Sigmoid colon (tissue), 7 donors: ENCODE results near the gene WNT3A. TPM values are rescaled to one million over a fixed set of nuclear protein-coding genes. Genes with fewer than 3 reads are reported as not detected.
A peak's percentile ranks its signal among the peaks of the same experiment; 100 is the strongest.

ENCODE experiments used
- DNase-seq: peaks from one replicate; pipeline ENCODE4 v3.0.0-alpha.2; 2019
- H3K27ac ChIP-seq, 4 donors: fragments of 200-600 bp; sonication (generic); one replicate each; pipeline ENCODE4 v1.5.1; 2016 to 2019; ENCODE audit warnings: mild to moderate bottlenecking in 1 of 4
- H3K27me3 ChIP-seq, 3 donors: fragments of 200-600 bp; sonication (generic); one replicate each; pipeline ENCODE4 v1.5.1; 2019; ENCODE audit warnings: mild to moderate bottlenecking in 1 of 3
- H3K36me3 ChIP-seq, 4 donors: fragments of 200-600 bp; sonication (generic); one replicate each; pipeline ENCODE4 v1.5.1; 2016 to 2019
- H3K4me1 ChIP-seq, 4 donors: fragments of 200-600 bp; sonication (generic); one replicate each; pipeline ENCODE4 v1.5.1; 2017 to 2019
- H3K4me3 ChIP-seq, 4 donors: fragments of 200-600 bp; sonication (generic); one replicate each; pipeline ENCODE4 v1.5.1; 2017 to 2019; ENCODE audit warnings: mild to moderate bottlenecking in 2 of 4, moderate library complexity in 1 of 4
- H3K9me3 ChIP-seq, 4 donors: fragments of 200-600 bp in 3 of 4; sonication (generic) in 3 of 4; one replicate each; pipeline versions ENCODE4 v1.5.1 to v1.6.1; 2013 to 2019
- CTCF ChIP-seq, 4 experiments: fragments of 450-650 bp in 3 of 4; fragments of 200-600 bp in 1 of 4; IDR thresholded peaks; one replicate each; pipeline ENCODE4 v1.5.1; 2016 to 2019; ENCODE audit warnings: antibody characterized with exemption in 4 of 4, mild to moderate bottlenecking in 3 of 4, moderate library complexity in 2 of 4
- EP300 ChIP-seq, 4 donors: sonication (generic); formaldehyde crosslinking; IDR thresholded peaks; one replicate each; pipeline ENCODE4 v1.6.1; 2017; ENCODE audit warnings: antibody characterized with exemption in 4 of 4
- POLR2A ChIP-seq, 2 donors: fragments of 450-650 bp; IDR thresholded peaks; one replicate each; pipeline ENCODE4 v1.6.1; 2016; ENCODE audit warnings: antibody characterized with exemption in 2 of 2, mild to moderate bottlenecking in 2 of 2, moderate library complexity in 2 of 2
- POLR2AphosphoS5 ChIP-seq, 4 donors: sonication (generic); formaldehyde crosslinking; IDR thresholded peaks; one replicate each; pipeline ENCODE4 v1.6.1; 2017; ENCODE audit warnings: antibody characterized with exemption in 4 of 4
- WGBS, 2 donors: extraction: QIAGEN DNeasy Blood & Tissue Kit; methylation state at CpG; one replicate each; pipeline ENCODE4 v1.1.7; 2013; 5-methylcytosine and 5-hydroxymethylcytosine counted together
- intact Hi-C: fragments of 100-400 bp; cut with DNase I; formaldehyde crosslinking; loops from one replicate; pipeline ENCODE4 v1.15.1; 2023
- polyA plus RNA-seq, 3 donors: library from polyadenylated mRNA; stranded (reverse); fragments of 200-250 nt; gene quantifications; one replicate each; pipeline ENCODE4 v1.2.3, GENCODE V29; 2013
- total RNA-seq, 4 donors: library from RNA; depleted of rRNA; stranded (reverse); fragments of >200 nt; gene quantifications; one replicate each; pipeline ENCODE4 v1.1.0, GENCODE V29; 2016
- donor health status: healthy with polysubstance abuse.
- donor health status: Bipolar disorder and iron deficiency.
- donor health status: healthy.

The WNT3A gene
- total and polyA plus RNA-seq, 7 donors: 0.01 TPM; not detected in 6

- Histone ChIP-seq H3K36me3 (peaks cover 0 to 25% (median 12%) of the 10 kb centered on the region in 4 donors), H3K27ac (no peak overlapping the region), H3K27me3 (no peaks in the 10 kb centered on the region), H3K9me3 (no peaks in the 10 kb centered on the region), H3K4me3 (no peak overlapping the region), H3K4me1 (peaks cover 0 to 54% (median 45%) of the 10 kb centered on the region in 4 donors)
- intact Hi-C loops: no loop called here
- 92 to 94% methylated on average over 9 of the region's 9 CpGs for WGBS, 2 donors
- DNase-seq: no peak
- TF ChIP-seq POLR2A (IDR thresholded peaks at IDR 0.05) (no peak), EP300 (IDR thresholded peaks at IDR 0.05) (no peak), CTCF (IDR thresholded peaks at IDR 0.05) (no peak), POLR2AphosphoS5 (IDR thresholded peaks at IDR 0.05) (no peak)
Observed at GRCh38 chr1:228106800-228107054, 99.9 kb downstream of the WNT3A start.

DNA sequence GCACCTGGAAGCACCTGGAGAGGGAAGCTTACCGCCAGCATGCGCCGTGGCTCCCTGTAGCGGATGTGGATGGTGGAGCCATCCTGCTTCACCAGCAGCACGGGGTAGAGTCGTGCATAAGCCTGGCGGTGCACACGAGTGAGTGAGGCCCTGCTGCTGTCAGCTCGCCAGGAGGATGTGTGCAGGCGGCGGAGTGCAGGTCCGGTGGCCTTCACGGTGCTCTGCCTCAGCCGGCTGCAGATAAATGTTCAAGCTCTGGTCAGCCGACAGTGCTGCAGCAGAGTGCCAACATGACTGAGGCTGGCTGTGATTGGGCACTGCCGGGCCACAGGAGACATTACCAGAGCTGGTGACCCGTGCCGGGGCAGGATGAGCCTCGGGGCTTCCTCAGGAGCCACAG, 100.8 kb downstream of the WNT3A start:
- Histone ChIP-seq H3K36me3 (peaks cover 0 to 25% (median 12%) of the 10 kb centered on the region in 4 donors), H3K4me3 (no peak overlapping the region), H3K9me3 (no peaks in the 10 kb centered on the region), H3K27ac (peak overlapping the region in 1 of 4 donors; percentile 89), H3K4me1 (peaks cover 0 to 45% (median 37%) of the 10 kb centered on the region in 4 donors), H3K27me3 (no peaks in the 10 kb centered on the region)
- 90% methylated on average over 19 of the region's 19 CpGs for whole genome bisulfite sequencing, 2 donors
- intact Hi-C loops: loop anchor here (2.0 kb wide), 1 partner anchor 31 kb away; no protein-coding TSS in a partner anchor
- TF ChIP-seq EP300 (IDR thresholded peaks at IDR 0.05) (no peak), POLR2A (IDR thresholded peaks at IDR 0.05) (no peak), POLR2AphosphoS5 (IDR thresholded peaks at IDR 0.05) (no peak), CTCF (IDR thresholded peaks at IDR 0.05) (no peak)
- DNase-seq: no peak

DNA sequence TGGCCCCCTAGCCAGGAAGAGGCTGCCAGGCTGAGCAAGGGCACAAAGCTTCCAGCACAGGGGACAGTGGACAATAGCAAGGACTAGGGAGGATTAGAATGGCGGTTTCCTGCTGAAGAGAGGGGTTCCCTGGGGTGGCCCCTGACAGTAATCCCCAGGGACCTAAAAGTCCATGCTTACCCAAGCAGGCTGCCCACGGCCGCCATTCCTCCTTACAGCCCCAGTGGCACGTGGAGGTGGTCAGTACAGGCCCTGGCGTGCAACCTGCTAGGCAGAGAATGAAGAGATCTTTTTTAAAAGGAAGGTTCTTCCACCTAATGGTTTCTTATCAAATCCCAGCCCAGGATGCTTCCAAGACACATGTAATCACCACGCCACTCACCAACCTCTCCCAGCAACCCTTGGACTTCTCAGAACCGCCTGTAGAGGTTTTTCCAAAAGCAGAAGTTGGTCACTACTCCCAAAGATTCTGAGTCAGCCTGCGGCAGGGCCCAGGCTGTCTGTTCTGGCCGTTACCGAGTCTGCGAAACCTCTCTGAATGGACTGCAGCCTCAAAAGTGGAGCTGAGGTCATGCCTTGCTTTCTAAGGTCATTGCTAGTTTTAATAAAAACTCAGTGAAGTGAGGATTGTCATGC, 101.4 kb downstream of the WNT3A start:
- H3K27me3 ChIP-seq: no peaks in the 10 kb centered on the region
- TF ChIP-seq EP300 (IDR thresholded peaks at IDR 0.05): no peak
- no peak for TF ChIP-seq CTCF (IDR thresholded peaks at IDR 0.05)
- TF ChIP-seq POLR2A (IDR thresholded peaks at IDR 0.05): no peak
- no peak for TF ChIP-seq POLR2AphosphoS5 (IDR thresholded peaks at IDR 0.05)
- H3K4me1 ChIP-seq: peaks cover 0 to 44% (median 37%) of the 10 kb centered on the region in 4 donors
- peak overlapping the region; percentile 72 to 98 (median 88) for H3K4me3 ChIP-seq
- H3K27ac ChIP-seq: peak overlapping the region; percentile 89 to 97 (median 96)
- H3K9me3 ChIP-seq: no peaks in the 10 kb centered on the region
- WGBS, 2 donors: 67 to 76% methylated on average over 11 of the region's 11 CpGs
- DNase-seq: no peak
- intact Hi-C loops: loop anchor here (2.0 kb wide), 1 partner anchor 31 kb away; no protein-coding TSS in a partner anchor
- peaks cover 0 to 25% (median 12%) of the 10 kb centered on the region in 4 donors for H3K36me3 ChIP-seq

DNA sequence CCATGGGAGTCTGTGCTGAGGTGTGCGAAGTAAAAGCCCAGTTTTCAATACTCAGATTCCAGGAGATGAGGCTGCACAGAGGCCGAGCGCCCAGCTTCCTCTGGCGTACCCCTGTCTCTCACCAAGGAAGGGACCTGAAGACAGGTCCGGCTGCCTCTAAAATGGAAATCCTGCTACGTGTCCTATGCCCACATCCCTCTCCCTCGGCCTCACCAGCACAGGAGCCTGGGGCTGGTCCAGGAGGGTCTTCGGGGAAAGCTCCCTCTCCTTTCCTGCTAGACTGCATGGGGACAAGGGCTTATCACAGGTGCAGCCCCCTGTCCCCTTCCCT, 101.9 kb downstream of the WNT3A start:
- Histone ChIP-seq H3K36me3 (peaks cover 0 to 25% (median 12%) of the 10 kb centered on the region in 4 donors), H3K4me3 (peak overlapping the region; percentile 72 to 98 (median 88)), H3K4me1 (peaks cover 0 to 40% (median 33%) of the 10 kb centered on the region in 4 donors), H3K27ac (peak overlapping the region; percentile 89 to 97 (median 96)), H3K9me3 (no peaks in the 10 kb centered on the region), H3K27me3 (no peaks in the 10 kb centered on the region)
- DNase-seq: no peak
- intact Hi-C loops: loop anchor here (2.0 kb wide), 1 partner anchor 30 kb away; no protein-coding TSS in a partner anchor
- TF ChIP-seq POLR2AphosphoS5 (IDR thresholded peaks at IDR 0.05) (no peak), CTCF (IDR thresholded peaks at IDR 0.05) (no peak), POLR2A (IDR thresholded peaks at IDR 0.05) (no peak), EP300 (IDR thresholded peaks at IDR 0.05) (no peak)
- 2 to 3% methylated on average over 8 of the region's 8 CpGs for WGBS, 2 donors
